ENCODE data around the gene HLA-DMB. TPM values are rescaled to one million over a fixed set of nuclear protein-coding genes. Genes with fewer than 3 reads are reported as not detected.

The HLA-DMB gene
- total and polyA plus RNA-seq, 2 donors (not counting 3 experiments of a cell fraction or from before 2014, with no cell fraction given), result 0.75 TPM; not detected in 1

DNA sequence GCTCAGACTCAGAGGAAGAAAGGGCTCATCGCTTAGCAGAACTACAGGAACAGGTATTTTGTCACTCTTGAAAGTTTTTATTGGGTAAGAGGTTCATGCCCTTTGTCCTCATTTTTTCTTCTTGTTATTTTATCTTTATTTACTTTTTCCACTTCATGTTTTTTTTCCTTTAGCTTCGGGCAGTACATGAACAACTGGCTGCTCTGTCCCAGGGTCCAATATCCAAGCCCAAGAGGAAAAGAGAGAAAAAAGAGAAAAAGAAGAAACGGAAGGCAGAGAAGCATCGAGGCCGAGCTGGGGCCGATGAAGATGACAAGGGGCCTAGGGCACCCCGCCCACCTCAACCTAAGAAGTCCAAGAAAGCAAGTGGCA is 37.1 kb upstream of the HLA-DMB start:
- Histone ChIP-seq H4K20me1 (replicated peaks; ENCODE audit: control insufficient read depth, extremely low read depth, insufficient read depth, low read length) (peaks cover 33% of the 10 kb centered on the region), H3K4me2 (ENCODE audit: insufficient read depth, low read length) (no peak overlapping the region), H3K27me3 (ENCODE audit: control insufficient read depth in 2 of 2, insufficient read depth in 2 of 2, low read length in 2 of 2) (no peaks in the 10 kb centered on the region), H3K9me3 (replicated peaks; ENCODE audit: control insufficient read depth, insufficient read depth, low read length) (no peaks in the 10 kb centered on the region), H3K36me3 (ENCODE audit: control insufficient read depth in 2 of 2, extremely low read depth in 1 of 2, insufficient read depth in 2 of 2, low read length in 2 of 2) (peaks cover 55 to 58% of the 10 kb centered on the region in 2 experiments), H3K27ac (ENCODE audit: insufficient read depth, low read depth, low read length) (no peak overlapping the region), H3K79me2 (ENCODE audit: control insufficient read depth, insufficient read depth, low read length) (peaks cover 66% of the 10 kb centered on the region), H3K9me1 (replicated peaks; ENCODE audit: control insufficient read depth, extremely low read depth, insufficient read depth, low read length) (no peaks in the 10 kb centered on the region), H3K4me3 (replicated peaks in 1 of 3; ENCODE audit: insufficient read depth in 1 of 3, low read depth in 1 of 3, low read length in 3 of 3) (no peak overlapping the region), H2AFZ (ENCODE audit: low read depth, low read length) (no peak overlapping the region), H3K4me1 (ENCODE audit: control insufficient read depth, extremely low read depth, insufficient read depth, low read length) (peaks cover 16% of the 10 kb centered on the region), H3K9ac (replicated peaks; ENCODE audit: extremely low read depth, insufficient read depth, low read length) (no peak overlapping the region)
- ChIA-PET POLR2A (no interaction called here), CTCF (interaction anchor here (0.6 to 13.7 kb wide), 4 partner anchors 25 to 140 kb away, joined by 3 to 187 read pairs (median 10); partner anchors contain the start of genes HLA-DMA and TAP2)
- DNase-seq (ENCODE audit: low read depth, low spot score) (no peak), FAIRE-seq (no peak)
- dilution Hi-C loops (cut with MboI; ENCODE audit: extremely low pct_ligation_motif_present, low sequenced_read_pairs) (no loop called here), intact Hi-C loops (cut with micrococcal nuclease) (loop anchor here (10.0 kb wide), 1 partner anchor 437 kb away; the partner anchor contains the start of genes CUTA and PHF1)
- no TSS peak for BruUV-seq (replicated peaks)
- TF ChIP-seq EZH2 (IDR thresholded peaks at IDR 0.05; ENCODE audit: borderline replicate concordance, low read depth, low read length, severe bottlenecking) (no peak), JUN (IDR thresholded peaks at IDR 0.05; ENCODE audit: borderline replicate concordance, insufficient read depth, insufficient read length, low read depth) (no peak), MYC (IDR thresholded peaks at IDR 0.05; ENCODE audit: low read depth, low read length) (no peak), FOS (IDR thresholded peaks at IDR 0.05; ENCODE audit: borderline replicate concordance, insufficient read depth, low read length) (no peak), POLR2A (IDR thresholded peaks at IDR 0.05; ENCODE audit: low read depth, low read length) (no peak), POLR2AphosphoS5 (IDR thresholded peaks at IDR 0.05; ENCODE audit: insufficient read depth, low read depth, low read length) (no peak), GATA2 (IDR thresholded peaks at IDR 0.05; ENCODE audit: insufficient read depth, insufficient read length, low read depth, low read length) (no peak)
- TF ChIP-seq, protein P1, sequence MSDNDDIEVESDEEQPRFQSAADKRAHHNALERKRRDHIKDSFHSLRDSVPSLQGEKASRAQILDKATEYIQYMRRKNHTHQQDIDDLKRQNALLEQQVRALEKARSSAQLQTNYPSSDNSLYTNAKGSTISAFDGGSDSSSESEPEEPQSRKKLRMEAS (IDR thresholded peaks at IDR 0.05; ENCODE audit: insufficient read depth, insufficient read length), result no peak
- TF ChIP-seq, protein P2, sequence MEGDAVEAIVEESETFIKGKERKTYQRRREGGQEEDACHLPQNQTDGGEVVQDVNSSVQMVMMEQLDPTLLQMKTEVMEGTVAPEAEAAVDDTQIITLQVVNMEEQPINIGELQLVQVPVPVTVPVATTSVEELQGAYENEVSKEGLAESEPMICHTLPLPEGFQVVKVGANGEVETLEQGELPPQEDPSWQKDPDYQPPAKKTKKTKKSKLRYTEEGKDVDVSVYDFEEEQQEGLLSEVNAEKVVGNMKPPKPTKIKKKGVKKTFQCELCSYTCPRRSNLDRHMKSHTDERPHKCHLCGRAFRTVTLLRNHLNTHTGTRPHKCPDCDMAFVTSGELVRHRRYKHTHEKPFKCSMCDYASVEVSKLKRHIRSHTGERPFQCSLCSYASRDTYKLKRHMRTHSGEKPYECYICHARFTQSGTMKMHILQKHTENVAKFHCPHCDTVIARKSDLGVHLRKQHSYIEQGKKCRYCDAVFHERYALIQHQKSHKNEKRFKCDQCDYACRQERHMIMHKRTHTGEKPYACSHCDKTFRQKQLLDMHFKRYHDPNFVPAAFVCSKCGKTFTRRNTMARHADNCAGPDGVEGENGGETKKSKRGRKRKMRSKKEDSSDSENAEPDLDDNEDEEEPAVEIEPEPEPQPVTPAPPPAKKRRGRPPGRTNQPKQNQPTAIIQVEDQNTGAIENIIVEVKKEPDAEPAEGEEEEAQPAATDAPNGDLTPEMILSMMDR (IDR thresholded peaks at IDR 0.05; ENCODE audit: extremely low read depth in 1 of 2, insufficient read depth in 1 of 2, low read depth in 1 of 2, low read length in 2 of 2), result no peak
